ENCODE data around the gene GSN.
A peak's percentile ranks its signal among the peaks of the same experiment; 100 is the strongest.

Gene GSN

GRCh38 chr9:121301881-121302286 lies 33.9 kb downstream of the GSN start:
- no peak for DNase-seq

GRCh38 chr9:121302341-121302740 lies 34.4 kb downstream of the GSN start:
- no peak for DNase-seq

GRCh38 chr9:121302786-121303185 lies 34.8 kb downstream of the GSN start:
- no peak for DNase-seq

- no peak for DNase-seq
These were observed 35.8 kb downstream of the GSN start for GRCh38 chr9:121303456-121304451.

DNA sequence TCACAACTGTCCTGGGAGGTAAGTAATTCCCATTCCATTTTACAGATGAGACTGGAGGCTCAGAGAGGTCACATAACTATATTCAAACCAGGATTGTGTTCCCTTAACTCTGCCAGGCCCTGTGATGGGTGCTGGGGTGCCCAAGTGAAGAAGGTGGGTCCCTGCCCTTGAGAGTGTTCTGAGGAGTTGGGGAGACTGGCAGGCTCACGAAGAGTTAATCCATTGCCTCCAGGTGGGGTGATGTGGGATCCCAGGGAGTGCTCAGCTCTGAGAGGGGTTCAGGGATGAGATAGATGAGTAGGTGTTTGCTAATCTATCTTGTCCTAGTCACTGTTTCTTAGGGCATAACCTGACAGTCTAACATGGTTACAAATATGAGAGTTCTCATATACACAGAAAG lies 36.7 kb downstream of the GSN start:
- DNase-seq: no peak

DNA sequence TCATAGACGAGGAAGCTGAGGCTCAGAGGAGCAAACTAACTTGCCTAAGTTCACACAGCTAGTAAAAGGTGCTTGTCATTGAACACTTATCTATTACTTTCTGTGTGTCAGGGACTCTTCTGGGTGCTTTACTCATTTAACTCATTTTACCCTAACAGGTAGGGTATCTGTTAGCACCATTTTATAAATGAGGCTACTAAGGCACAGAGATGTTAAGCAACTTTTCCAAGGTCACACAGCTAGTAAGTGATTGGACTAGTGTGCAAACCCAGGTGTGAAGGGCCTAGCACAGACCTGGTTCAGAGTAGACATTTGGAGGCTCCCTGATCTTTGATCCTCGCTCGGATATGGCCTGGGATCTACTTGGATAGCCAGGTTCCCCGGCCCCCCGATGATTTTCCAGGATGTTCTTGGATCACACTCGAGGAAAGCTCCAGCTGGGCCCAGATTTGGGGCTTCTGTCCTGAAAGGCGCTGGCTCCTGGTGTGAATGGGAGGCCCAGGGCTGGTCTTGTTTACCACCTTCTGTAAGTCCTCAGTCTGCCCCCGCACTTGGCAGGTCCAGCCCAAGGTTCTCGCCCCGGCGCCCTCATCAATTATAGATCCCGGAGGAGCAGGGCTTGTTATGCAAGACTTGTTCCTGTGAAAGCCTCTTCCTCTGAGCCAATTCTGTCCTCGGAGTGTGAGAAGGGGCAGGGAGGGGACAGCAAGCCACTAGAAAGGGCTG lies 37.5 kb downstream of the GSN start:
- peak in 12 of 56 donors; percentile 11 to 73 (median 44) for DNase-seq

DNA sequence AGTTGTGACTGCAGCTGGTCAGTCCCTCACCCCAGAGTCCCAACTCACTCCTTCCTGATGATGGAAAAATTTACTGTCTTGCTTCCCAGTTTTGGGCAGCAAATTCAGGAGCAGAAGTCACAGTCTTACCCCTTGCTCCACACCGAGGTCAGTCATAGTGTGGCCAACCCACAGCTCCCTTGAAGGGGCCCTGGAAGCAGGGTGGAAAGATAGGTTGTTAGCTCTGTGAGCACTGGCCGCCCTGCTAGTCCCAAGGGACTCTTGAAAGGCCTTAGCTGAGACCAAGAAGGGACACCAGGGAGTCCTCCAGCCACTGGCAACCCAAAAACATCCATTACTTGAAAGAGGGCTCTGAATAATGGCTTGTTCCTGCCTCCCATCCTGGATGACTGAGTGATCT lies 40.0 kb downstream of the GSN start:
- DNase-seq: no peak

DNA sequence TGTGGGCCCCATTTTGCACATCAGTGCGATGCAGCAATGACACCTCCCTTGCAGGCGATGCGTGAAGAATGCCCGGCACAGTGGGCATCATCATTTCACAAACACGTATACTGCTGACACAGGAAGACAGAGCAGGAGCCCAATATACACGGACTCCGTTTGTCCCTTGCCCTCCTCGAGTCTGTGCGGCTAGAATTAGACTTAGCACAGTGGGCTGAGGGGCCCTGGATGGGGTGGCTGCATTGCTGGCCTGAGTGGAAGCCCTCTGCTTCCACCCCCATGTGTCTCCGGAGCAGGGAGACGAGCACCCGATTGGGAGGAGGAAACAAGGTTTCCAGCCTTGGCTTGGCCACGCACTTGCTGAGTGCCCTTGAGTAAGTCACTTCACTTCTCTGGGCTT lies 40.8 kb downstream of the GSN start:
- DNase-seq: no peak

- DNase-seq: no peak
These were observed 41.2 kb downstream of the GSN start for GRCh38 chr9:121309171-121309570.

DNA sequence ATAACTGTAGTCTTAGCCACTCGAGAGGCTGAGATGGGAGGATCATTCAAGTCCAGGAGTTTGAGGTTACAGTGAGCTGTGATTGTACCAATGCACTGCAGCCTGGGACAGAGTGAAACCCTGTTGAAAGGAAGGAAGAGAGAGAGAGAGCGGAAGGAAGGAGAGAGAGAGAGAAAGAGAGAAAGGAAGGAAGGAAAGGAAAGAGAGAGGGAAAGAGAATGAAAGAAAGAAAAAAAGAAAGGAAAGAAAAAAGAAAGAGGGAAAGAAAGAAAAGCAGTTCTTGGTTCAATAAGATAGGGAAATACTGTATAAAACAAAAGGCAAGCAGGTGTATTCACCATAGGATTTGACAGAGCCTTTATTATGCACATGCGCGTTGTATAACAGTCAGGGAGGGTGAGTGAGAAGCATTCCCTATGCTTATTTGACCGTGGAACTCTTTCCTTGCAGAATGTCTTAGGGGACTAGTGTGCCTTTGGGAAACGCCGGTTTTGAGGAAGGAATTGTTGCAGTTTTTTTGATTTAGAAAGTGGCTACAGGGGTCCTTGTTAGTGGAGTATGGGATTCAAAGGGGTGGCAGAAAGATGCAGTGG lies 42.0 kb downstream of the GSN start:
- no peak for DNase-seq

DNA sequence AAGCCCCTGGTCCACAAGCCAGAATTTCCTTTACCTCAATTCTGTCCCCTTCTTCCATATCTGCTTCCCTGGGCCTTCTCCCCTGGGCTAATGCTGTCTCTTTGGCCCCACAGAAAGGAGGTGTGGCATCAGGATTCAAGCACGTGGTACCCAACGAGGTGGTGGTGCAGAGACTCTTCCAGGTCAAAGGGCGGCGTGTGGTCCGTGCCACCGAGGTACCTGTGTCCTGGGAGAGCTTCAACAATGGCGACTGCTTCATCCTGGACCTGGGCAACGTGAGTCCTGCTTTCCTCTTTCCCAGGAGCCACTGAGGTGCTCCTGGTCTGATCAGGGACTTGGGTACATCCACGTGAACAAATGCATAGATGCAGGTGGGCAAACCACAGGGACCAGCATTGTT lies 42.6 kb downstream of the GSN start:
- no peak for DNase-seq

DNA sequence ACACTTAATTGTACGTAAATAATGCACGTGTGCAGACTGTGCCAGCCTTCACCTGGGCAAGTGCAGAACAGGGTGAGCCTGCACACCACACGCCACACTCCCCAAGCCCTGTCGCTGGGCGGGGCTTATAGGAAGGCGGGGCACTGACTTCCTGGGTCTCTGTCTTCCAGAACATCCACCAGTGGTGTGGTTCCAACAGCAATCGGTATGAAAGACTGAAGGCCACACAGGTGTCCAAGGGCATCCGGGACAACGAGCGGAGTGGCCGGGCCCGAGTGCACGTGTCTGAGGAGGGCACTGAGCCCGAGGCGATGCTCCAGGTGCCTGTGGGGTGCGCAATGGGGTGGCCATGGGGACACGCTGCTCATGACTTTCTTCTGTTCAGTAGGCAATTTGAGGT lies 44.2 kb downstream of the GSN start:
- no peak for DNase-seq

DNA sequence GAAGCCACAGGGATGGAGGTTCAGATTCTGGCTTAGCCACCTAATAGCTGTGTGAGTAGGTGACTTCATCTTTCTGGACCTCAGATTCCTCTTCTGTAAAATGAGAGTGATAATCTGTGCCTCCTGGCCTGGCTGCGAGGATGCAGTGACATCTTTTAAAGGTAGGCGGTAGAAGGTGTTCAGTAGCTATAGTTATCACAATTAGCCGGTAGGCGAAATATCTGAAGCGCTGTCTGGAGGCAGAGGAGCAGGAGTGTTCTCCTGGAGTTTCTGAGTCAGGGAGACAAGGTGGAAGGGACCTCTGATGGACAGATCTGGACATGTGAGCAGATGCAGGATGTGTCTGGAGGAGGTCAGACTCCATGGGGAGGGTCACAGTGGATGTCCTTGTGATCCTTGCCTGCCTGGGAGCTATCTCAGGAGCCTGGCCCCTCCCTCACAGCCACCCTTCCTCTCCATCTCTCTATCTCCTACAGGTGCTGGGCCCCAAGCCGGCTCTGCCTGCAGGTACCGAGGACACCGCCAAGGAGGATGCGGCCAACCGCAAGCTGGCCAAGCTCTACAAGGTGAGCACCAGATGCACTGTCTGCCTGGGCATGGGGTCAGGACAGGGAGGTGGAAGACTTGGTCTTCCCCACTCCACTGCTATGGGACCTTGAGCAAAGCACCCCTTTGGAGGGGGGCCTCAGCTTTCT lies 45.6 kb downstream of the GSN start:
- no peak for DNase-seq

- no peak for DNase-seq
These were observed 48.4 kb downstream of the GSN start for GRCh38 chr9:121316378-121316777.

- DNase-seq: no peak
These were observed 49.0 kb downstream of the GSN start for GRCh38 chr9:121316852-121317373.

- DNase-seq: peak in 15 of 56 donors; percentile 20 to 64 (median 45)
These were observed 50.0 kb downstream of the GSN start for GRCh38 chr9:121317737-121318630.

- DNase-seq: no peak
These were observed 50.8 kb downstream of the GSN start for GRCh38 chr9:121318631-121319382.

- no peak for DNase-seq
These were observed 51.4 kb downstream of the GSN start for GRCh38 chr9:121319383-121319780.

- no peak for DNase-seq
These were observed 53.1 kb downstream of the GSN start for GRCh38 chr9:121321016-121321503.

All from nucleus accumbens (tissue), 56 donors.